GM12878 (cell line): ENCODE results near the gene ERCC4. TPM values are rescaled to one million over a fixed set of nuclear protein-coding genes. Genes with fewer than 3 reads are reported as not detected.

Source experiments
- BACH1 ChIP-seq: fragments of 450-650 bp; IDR thresholded peaks from 2 replicates; pipeline ENCODE4 v1.6.1; 2017; ENCODE audit warnings: mild to moderate bottlenecking, borderline replicate concordance
- CBFB ChIP-seq: IDR thresholded peaks from 2 replicates; pipeline ENCODE4 v1.6.1; 2016; ENCODE audit warnings: antibody characterized with exemption, low read depth
- FOXK2 ChIP-seq: fragments of 450-650 bp; IDR thresholded peaks from 2 replicates; pipeline ENCODE4 v1.6.1; 2017; ENCODE audit warnings: mild to moderate bottlenecking, moderate library complexity
- FOXM1 ChIP-seq: IDR thresholded peaks from 2 replicates; pipeline ENCODE4 v1.6.1; 2012; ENCODE audit warnings: low read depth, mild to moderate bottlenecking, inconsistent platforms, low read length, moderate library complexity
- MTA2 ChIP-seq: fragments of 450-650 bp; IDR thresholded peaks from 2 replicates; pipeline ENCODE4 v1.6.1; 2016; ENCODE audit warnings: low read depth, mild to moderate bottlenecking, moderate library complexity
- NBN ChIP-seq: fragments of 450-650 bp; IDR thresholded peaks from 2 replicates; pipeline ENCODE4 v1.6.1; 2016
- NFXL1 ChIP-seq: fragments of 450-650 bp; IDR thresholded peaks from 2 replicates; pipeline ENCODE4 v1.6.1; 2017; ENCODE audit warnings: antibody characterized with exemption, mild to moderate bottlenecking, borderline replicate concordance
- PML ChIP-seq: IDR thresholded peaks from 2 replicates; pipeline ENCODE4 v1.6.1; 2012; ENCODE audit warnings: low read length, inconsistent platforms
- SPI1 ChIP-seq: IDR thresholded peaks from 2 replicates; pipeline ENCODE4 v1.6.1; 2011; ENCODE audit warnings: low read depth, mild to moderate bottlenecking, low read length, moderate library complexity, borderline replicate concordance; ENCODE audit not compliant: insufficient read depth
- SREBF2 ChIP-seq: IDR thresholded peaks from 2 replicates; pipeline ENCODE4 v1.6.1; 2012; ENCODE audit warnings: mild to moderate bottlenecking, low read length
- TCF12 ChIP-seq: IDR thresholded peaks from 2 replicates; pipeline ENCODE4 v1.6.1; 2011; ENCODE audit warnings: low read depth, mild to moderate bottlenecking, low read length
- TCF3 ChIP-seq: IDR thresholded peaks from 2 replicates; pipeline ENCODE4 v1.6.1; 2012; ENCODE audit warnings: low read depth, mild to moderate bottlenecking, low read length, borderline replicate concordance; ENCODE audit not compliant: insufficient read depth
- ZNF217 ChIP-seq: fragments of 450-650 bp; IDR thresholded peaks from 2 replicates; pipeline ENCODE4 v1.6.1; 2017; ENCODE audit warnings: antibody characterized with exemption, mild to moderate bottlenecking
- polyA plus RNA-seq, 11 experiments: library from polyadenylated mRNA; depleted of rRNA in 4 of 11; unstranded in 6 of 11; stranded (reverse) in 5 of 11; fragments of >200 nt; fragmentation: Nextera tagmentation in 4 of 11; fragmentation: Illumina TruSeq in 1 of 11; extraction: Ambion mirVana in 4 of 11; extraction: Trizol in 1 of 11; gene quantifications; 1 replicate in 1 of 11; 2 replicates in 10 of 11; pipeline versions ENCODE4 v1.2.1 to v1.2.3, GENCODE V29; 2011 to 2016; ENCODE audit warnings: inconsistent platforms in 2 of 11, missing spikeins in 2 of 11, low read depth in 1 of 11
- total RNA-seq, 4 experiments: library from RNA; depleted of rRNA in 3 of 4; stranded (reverse); fragments of >200 nt in 3 of 4; fragmentation: Illumina TruSeq in 1 of 4; extraction: Trizol in 1 of 4; gene quantifications; 2 replicates each; pipeline versions ENCODE4 v1.2.1 to v1.2.3, GENCODE V29; 2013 to 2021
- TF ChIP-seq, protein P1 (sequence below): fragments of 450-650 bp; IDR thresholded peaks from 2 replicates; pipeline ENCODE4 v1.6.1; 2016; ENCODE audit warnings: mild to moderate bottlenecking
- TF ChIP-seq, protein P2 (sequence below): fragments of 450-650 bp; formaldehyde crosslinking; IDR thresholded peaks from 2 replicates; pipeline ENCODE4 v1.4.0; 2022; ENCODE audit warnings: mild to moderate bottlenecking, moderate library complexity
- TF ChIP-seq, protein P3 (sequence below): fragments of 450-650 bp; IDR thresholded peaks from 2 replicates; pipeline ENCODE4 v1.6.1; 2016; ENCODE audit warnings: mild to moderate bottlenecking
- TF ChIP-seq, protein P4 (sequence below): fragments of 450-650 bp; IDR thresholded peaks from 2 replicates; pipeline ENCODE4 v1.6.1; 2017; ENCODE audit warnings: mild to moderate bottlenecking, low read depth, inconsistent platforms; ENCODE audit not compliant: poor library complexity, severe bottlenecking
- TF ChIP-seq, protein P5 (sequence below): IDR thresholded peaks from 2 replicates; pipeline ENCODE4 v1.6.1; 2011; ENCODE audit warnings: low read depth, mild to moderate bottlenecking, low read length, moderate library complexity, borderline replicate concordance; ENCODE audit errors: extremely low read depth
- TF ChIP-seq, protein P6 (sequence below): fragments of 450-650 bp; IDR thresholded peaks from 2 replicates; pipeline ENCODE4 v1.6.1; 2017; ENCODE audit warnings: low read depth, mild to moderate bottlenecking, moderate library complexity

Gene ERCC4
- total and polyA plus RNA-seq, 10 of the 15 experiments (the other 5 are each of a cell fraction or from before 2014, with no cell fraction given), result 4.7 to 24.6 (median 8.9) TPM

DNA sequence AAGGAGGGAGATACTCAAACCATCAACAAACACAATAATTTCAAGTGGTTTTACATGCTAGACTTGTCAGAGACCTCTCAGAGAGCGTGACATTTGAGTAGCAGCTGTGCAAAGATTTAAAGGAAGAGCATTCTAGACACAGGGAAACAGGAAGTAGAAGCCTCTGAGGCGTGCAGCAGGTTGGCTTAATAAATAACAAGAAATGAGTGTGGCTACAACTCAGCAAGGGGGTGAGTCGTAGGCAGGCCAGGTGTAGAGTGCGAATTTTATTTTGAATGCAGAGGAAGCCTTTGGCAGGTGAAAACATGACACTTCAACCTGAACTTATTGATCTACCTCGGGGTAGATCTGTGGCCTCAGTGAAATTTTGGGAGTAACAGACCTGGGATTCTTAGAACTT, 78.0 kb downstream of the ERCC4 start (continued):
- TF ChIP-seq NBN (peak; percentile 50; the same call in 1 of the 2 replicates), FOXM1 (no peak), BACH1 (no peak), TCF12 (peak; percentile 61; the same call in 1 of the 2 replicates), FOXK2 (peak; percentile 49), SREBF2 (no peak), ZNF217 (no peak), TCF3 (0 out of 2 replicates have a peak, but pooled peaks have one; percentile 46), MTA2 (peak; percentile 51; the same call in 1 of the 2 replicates), PML (no peak), CBFB (no peak), SPI1 (peak; percentile 54; the same call in 1 of the 2 replicates), NFXL1 (no peak)
- TF ChIP-seq, protein P1, sequence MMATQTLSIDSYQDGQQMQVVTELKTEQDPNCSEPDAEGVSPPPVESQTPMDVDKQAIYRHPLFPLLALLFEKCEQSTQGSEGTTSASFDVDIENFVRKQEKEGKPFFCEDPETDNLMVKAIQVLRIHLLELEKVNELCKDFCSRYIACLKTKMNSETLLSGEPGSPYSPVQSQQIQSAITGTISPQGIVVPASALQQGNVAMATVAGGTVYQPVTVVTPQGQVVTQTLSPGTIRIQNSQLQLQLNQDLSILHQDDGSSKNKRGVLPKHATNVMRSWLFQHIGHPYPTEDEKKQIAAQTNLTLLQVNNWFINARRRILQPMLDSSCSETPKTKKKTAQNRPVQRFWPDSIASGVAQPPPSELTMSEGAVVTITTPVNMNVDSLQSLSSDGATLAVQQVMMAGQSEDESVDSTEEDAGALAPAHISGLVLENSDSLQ, result peak; percentile 81
- TF ChIP-seq, protein P2, sequence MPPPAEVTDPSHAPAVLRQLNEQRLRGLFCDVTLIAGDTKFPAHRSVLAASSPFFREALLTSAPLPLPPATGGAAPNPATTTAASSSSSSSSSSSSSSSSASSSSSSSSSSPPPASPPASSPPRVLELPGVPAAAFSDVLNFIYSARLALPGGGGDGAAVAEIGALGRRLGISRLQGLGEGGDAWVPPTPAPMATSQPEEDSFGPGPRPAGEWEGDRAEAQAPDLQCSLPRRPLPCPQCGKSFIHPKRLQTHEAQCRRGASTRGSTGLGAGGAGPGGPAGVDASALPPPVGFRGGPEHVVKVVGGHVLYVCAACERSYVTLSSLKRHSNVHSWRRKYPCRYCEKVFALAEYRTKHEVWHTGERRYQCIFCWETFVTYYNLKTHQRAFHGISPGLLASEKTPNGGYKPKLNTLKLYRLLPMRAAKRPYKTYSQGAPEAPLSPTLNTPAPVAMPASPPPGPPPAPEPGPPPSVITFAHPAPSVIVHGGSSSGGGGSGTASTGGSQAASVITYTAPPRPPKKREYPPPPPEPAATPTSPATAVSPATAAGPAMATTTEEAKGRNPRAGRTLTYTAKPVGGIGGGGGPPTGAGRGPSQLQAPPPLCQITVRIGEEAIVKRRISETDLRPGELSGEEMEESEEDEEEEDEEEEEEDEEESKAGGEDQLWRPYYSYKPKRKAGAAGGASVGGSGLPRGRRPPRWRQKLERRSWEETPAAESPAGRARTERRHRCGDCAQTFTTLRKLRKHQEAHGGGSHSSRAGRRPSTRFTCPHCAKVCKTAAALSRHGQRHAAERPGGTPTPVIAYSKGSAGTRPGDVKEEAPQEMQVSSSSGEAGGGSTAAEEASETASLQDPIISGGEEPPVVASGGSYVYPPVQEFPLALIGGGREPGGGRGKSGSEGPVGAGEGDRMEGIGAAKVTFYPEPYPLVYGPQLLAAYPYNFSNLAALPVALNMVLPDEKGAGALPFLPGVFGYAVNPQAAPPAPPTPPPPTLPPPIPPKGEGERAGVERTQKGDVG, result no peak
- TF ChIP-seq, protein P3, sequence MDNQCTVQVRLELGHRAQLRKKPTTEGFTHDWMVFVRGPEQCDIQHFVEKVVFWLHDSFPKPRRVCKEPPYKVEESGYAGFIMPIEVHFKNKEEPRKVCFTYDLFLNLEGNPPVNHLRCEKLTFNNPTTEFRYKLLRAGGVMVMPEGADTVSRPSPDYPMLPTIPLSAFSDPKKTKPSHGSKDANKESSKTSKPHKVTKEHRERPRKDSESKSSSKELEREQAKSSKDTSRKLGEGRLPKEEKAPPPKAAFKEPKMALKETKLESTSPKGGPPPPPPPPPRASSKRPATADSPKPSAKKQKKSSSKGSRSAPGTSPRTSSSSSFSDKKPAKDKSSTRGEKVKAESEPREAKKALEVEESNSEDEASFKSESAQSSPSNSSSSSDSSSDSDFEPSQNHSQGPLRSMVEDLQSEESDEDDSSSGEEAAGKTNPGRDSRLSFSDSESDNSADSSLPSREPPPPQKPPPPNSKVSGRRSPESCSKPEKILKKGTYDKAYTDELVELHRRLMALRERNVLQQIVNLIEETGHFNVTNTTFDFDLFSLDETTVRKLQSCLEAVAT, result 0 out of 2 replicates have a peak, but pooled peaks have one; percentile 26
- TF ChIP-seq, protein P4, sequence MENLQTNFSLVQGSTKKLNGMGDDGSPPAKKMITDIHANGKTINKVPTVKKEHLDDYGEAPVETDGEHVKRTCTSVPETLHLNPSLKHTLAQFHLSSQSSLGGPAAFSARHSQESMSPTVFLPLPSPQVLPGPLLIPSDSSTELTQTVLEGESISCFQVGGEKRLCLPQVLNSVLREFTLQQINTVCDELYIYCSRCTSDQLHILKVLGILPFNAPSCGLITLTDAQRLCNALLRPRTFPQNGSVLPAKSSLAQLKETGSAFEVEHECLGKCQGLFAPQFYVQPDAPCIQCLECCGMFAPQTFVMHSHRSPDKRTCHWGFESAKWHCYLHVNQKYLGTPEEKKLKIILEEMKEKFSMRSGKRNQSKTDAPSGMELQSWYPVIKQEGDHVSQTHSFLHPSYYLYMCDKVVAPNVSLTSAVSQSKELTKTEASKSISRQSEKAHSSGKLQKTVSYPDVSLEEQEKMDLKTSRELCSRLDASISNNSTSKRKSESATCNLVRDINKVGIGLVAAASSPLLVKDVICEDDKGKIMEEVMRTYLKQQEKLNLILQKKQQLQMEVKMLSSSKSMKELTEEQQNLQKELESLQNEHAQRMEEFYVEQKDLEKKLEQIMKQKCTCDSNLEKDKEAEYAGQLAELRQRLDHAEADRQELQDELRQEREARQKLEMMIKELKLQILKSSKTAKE, result no peak
- TF ChIP-seq, protein P5, sequence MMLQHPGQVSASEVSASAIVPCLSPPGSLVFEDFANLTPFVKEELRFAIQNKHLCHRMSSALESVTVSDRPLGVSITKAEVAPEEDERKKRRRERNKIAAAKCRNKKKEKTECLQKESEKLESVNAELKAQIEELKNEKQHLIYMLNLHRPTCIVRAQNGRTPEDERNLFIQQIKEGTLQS, result no peak
- TF ChIP-seq, protein P6, sequence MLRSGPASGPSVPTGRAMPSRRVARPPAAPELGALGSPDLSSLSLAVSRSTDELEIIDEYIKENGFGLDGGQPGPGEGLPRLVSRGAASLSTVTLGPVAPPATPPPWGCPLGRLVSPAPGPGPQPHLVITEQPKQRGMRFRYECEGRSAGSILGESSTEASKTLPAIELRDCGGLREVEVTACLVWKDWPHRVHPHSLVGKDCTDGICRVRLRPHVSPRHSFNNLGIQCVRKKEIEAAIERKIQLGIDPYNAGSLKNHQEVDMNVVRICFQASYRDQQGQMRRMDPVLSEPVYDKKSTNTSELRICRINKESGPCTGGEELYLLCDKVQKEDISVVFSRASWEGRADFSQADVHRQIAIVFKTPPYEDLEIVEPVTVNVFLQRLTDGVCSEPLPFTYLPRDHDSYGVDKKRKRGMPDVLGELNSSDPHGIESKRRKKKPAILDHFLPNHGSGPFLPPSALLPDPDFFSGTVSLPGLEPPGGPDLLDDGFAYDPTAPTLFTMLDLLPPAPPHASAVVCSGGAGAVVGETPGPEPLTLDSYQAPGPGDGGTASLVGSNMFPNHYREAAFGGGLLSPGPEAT, result 0 out of 2 replicates have a peak, but pooled peaks have one; percentile 51
